HEK293T (cell line): Measurements from ENCODE around the gene ROR1.

ENCODE experiments used
- CTCF ChIA-PET: fragments of 350-600 bp; formaldehyde crosslinking; extraction: SDS; loops from one replicate; lab custom pipeline; 2021; ENCODE audit warnings: antibody characterized with exemption, inconsistent platforms; lab: Yijun Ruan, JAX
- POLR2A ChIA-PET: fragments of 350-600 bp; formaldehyde crosslinking; extraction: SDS; loops from one replicate; lab custom pipeline; 2020; ENCODE audit warnings: antibody characterized with exemption, inconsistent platforms; lab: Yijun Ruan, JAX
- DNase-seq: peaks from one replicate; pipeline ENCODE4 v3.0.0; 2012; ENCODE audit warnings: mixed read lengths; ENCODE audit errors: extremely low spot score
- ARNT ChIP-seq: fragments of 450-650 bp; IDR thresholded peaks from 2 replicates; pipeline ENCODE4 v1.6.1; 2017; ENCODE audit warnings: mild to moderate bottlenecking
- BHLHE40 ChIP-seq: fragments of 450-650 bp; IDR thresholded peaks from 2 replicates; pipeline ENCODE4 v1.6.1; 2016; ENCODE audit warnings: mild to moderate bottlenecking, moderate library complexity, borderline replicate concordance
- CTBP1 ChIP-seq: fragments of 450-650 bp; IDR thresholded peaks from 2 replicates; pipeline ENCODE4 v1.6.1; 2016; ENCODE audit warnings: borderline replicate concordance
- ELF4 ChIP-seq: fragments of 450-650 bp; IDR thresholded peaks from 2 replicates; pipeline ENCODE4 v1.6.1; 2017; ENCODE audit warnings: antibody characterized with exemption
- FOXA1 ChIP-seq: fragments of 450-650 bp; IDR thresholded peaks from 2 replicates; pipeline ENCODE4 v1.6.1; 2016; ENCODE audit warnings: mild to moderate bottlenecking
- FOXK2 ChIP-seq: fragments of 450-650 bp; IDR thresholded peaks from 2 replicates; pipeline ENCODE4 v1.6.1; 2016; ENCODE audit warnings: mild to moderate bottlenecking
- FOXM1 ChIP-seq: fragments of 450-650 bp; IDR thresholded peaks from 2 replicates; pipeline ENCODE4 v1.6.1; 2017; ENCODE audit warnings: mild to moderate bottlenecking, borderline replicate concordance
- HDGF ChIP-seq: fragments of 450-650 bp; IDR thresholded peaks from 2 replicates; pipeline ENCODE4 v1.6.1; 2017; ENCODE audit warnings: antibody characterized with exemption, borderline replicate concordance
- L3MBTL2 ChIP-seq: fragments of 450-650 bp; conservative IDR thresholded peaks from 2 replicates; pipeline ENCODE4 v1.6.1; 2016; ENCODE audit warnings: mild to moderate bottlenecking
- LEF1 ChIP-seq: fragments of 450-650 bp; IDR thresholded peaks from 2 replicates; pipeline ENCODE4 v1.6.1; 2017; ENCODE audit warnings: mild to moderate bottlenecking, borderline replicate concordance
- NFRKB ChIP-seq: fragments of 450-650 bp; IDR thresholded peaks from 2 replicates; pipeline ENCODE4 v1.6.1; 2016; ENCODE audit warnings: mild to moderate bottlenecking, moderate library complexity
- SP1 ChIP-seq: fragments of 450-650 bp; IDR thresholded peaks from 2 replicates; pipeline ENCODE4 v1.6.1; 2017
- SUZ12 ChIP-seq: fragments of 450-650 bp; IDR thresholded peaks from 2 replicates; pipeline ENCODE4 v1.6.1; 2016; ENCODE audit warnings: mild to moderate bottlenecking
- TARDBP ChIP-seq: fragments of 450-650 bp; IDR thresholded peaks from 2 replicates; pipeline ENCODE4 v1.6.1; 2016
- ZNF384 ChIP-seq: fragments of 450-650 bp; IDR thresholded peaks from 2 replicates; pipeline ENCODE4 v1.6.1; 2016
- TF ChIP-seq, protein P1 (sequence below): fragments of 450-650 bp; IDR thresholded peaks from 2 replicates; pipeline ENCODE4 v1.6.1; 2016

The ROR1 gene

GRCh38 chr1:63773815-63774616 is at the start of gene ROR1:
TSS of gene ROR1 (plus strand) at chr1:63774017.
- CTCF ChIA-PET = interaction anchor here (0.6 to 2.7 kb wide), 9 partner anchors 10 to 474 kb away, joined by 3 to 18 read pairs (median 3); no protein-coding TSS in a partner anchor
- DNase-seq = peak; percentile 95
- POLR2A ChIA-PET = interaction anchor here (0.9 to 1.4 kb wide), 2 partner anchors 61 to 82 kb away, joined by 3 read pairs; no protein-coding TSS in a partner anchor
- TF ChIP-seq CTBP1 = no peak; the same call in 1 of the 2 replicates
- TF ChIP-seq L3MBTL2 = peak; percentile 99

GRCh38 chr1:63724375-63724899 is 49.4 kb upstream of the ROR1 start:
- POLR2A ChIA-PET = no interaction called here
- TF ChIP-seq L3MBTL2 (no peak), ZNF384 (no peak), SUZ12 (no peak), LEF1 (no peak), SP1 (no peak), ELF4 (no peak), NFRKB (no peak), FOXM1 (no peak), ARNT (no peak), BHLHE40 (no peak)
- TF ChIP-seq, protein P1, sequence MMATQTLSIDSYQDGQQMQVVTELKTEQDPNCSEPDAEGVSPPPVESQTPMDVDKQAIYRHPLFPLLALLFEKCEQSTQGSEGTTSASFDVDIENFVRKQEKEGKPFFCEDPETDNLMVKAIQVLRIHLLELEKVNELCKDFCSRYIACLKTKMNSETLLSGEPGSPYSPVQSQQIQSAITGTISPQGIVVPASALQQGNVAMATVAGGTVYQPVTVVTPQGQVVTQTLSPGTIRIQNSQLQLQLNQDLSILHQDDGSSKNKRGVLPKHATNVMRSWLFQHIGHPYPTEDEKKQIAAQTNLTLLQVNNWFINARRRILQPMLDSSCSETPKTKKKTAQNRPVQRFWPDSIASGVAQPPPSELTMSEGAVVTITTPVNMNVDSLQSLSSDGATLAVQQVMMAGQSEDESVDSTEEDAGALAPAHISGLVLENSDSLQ = no peak
- CTCF ChIA-PET = no interaction called here
- DNase-seq = no peak

DNA sequence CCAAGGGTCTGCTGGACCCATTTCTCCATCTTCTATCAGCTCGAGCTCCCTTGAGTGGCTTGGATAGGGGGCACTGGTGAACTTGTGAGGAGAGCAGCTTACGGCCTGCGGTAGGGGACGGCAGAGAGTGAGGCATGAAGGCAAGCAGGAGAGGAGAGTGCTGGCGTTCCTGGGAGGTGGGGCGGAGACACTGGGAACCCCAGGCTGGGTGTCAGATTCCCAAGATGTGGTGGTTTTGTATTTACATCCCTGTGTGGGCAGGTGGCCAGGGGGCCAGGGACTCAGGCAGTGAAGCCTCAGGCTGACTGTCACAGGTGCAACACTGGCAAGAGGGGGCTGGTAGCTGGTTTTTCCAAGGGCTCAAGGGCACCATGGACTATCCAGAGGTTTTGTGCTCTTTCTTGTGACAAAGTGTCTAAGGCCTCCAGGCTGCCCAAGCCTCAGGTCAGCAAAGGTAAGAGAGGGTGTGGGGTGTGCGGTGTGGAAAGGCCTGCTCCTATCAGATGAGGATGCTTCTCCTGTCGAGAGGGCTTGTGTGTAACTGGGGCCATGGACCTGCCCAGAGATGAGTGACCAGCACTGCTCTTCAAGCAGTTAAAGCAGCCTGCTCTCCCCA is 45.1 kb upstream of the ROR1 start:
- ChIA-PET POLR2A (no interaction called here), CTCF (no interaction called here)
- DNase-seq = no peak
- no peak for TF ChIP-seq FOXM1
- no peak for TF ChIP-seq L3MBTL2
- TF ChIP-seq NFRKB = no peak
- no peak for TF ChIP-seq LEF1
- TF ChIP-seq, protein P1 = no peak
- TF ChIP-seq SUZ12 = no peak
- no peak for TF ChIP-seq FOXA1
- TF ChIP-seq TARDBP = no peak
- TF ChIP-seq ARNT = no peak
- no peak for TF ChIP-seq ELF4
- TF ChIP-seq SP1 = no peak
- TF ChIP-seq ZNF384 = no peak
- no peak for TF ChIP-seq CTBP1
- no peak for TF ChIP-seq BHLHE40
- TF ChIP-seq FOXK2 = no peak
- no peak for TF ChIP-seq HDGF

GRCh38 chr1:63729227-63729620 is 44.6 kb upstream of the ROR1 start:
- POLR2A ChIA-PET = no interaction called here
- CTCF ChIA-PET = interaction anchor here (0.7 kb wide), 2 partner anchors 47 to 172 kb away, joined by 3 to 4 read pairs; no protein-coding TSS in a partner anchor
- no peak for DNase-seq
- no peak for TF ChIP-seq SUZ12
- TF ChIP-seq SP1 = no peak
- no peak for TF ChIP-seq LEF1
- no peak for TF ChIP-seq NFRKB
- no peak for TF ChIP-seq L3MBTL2
- TF ChIP-seq CTBP1 = no peak
- no peak for TF ChIP-seq ELF4
- TF ChIP-seq, protein P1 = no peak
- TF ChIP-seq BHLHE40 = no peak
- no peak for TF ChIP-seq TARDBP
- no peak for TF ChIP-seq ZNF384
- TF ChIP-seq FOXM1 = no peak
- TF ChIP-seq FOXA1 = no peak

- DNase-seq = no peak
- TF ChIP-seq NFRKB = no peak
- POLR2A ChIA-PET = no interaction called here
- CTCF ChIA-PET = no interaction called here
Observed at GRCh38 chr1:63730211-63730610, 43.6 kb upstream of the ROR1 start.
